HG02763 (cell line): Measurements from ENCODE around the gene PSMD4.
"Not testable (repeated sequence)": the region's sequence is repeated elsewhere in the genome, so short reads cannot be mapped to it uniquely, and the experiment has no call there.

Source experiments
- ATAC-seq: cut with Tn5 transposase; IDR thresholded peaks from one replicate; pipeline ENCODE4 v1.9.1; 2021; ENCODE audit warnings: mild to moderate bottlenecking, moderate library complexity; ENCODE audit not compliant: unreplicated experiment

Gene PSMD4

DNA sequence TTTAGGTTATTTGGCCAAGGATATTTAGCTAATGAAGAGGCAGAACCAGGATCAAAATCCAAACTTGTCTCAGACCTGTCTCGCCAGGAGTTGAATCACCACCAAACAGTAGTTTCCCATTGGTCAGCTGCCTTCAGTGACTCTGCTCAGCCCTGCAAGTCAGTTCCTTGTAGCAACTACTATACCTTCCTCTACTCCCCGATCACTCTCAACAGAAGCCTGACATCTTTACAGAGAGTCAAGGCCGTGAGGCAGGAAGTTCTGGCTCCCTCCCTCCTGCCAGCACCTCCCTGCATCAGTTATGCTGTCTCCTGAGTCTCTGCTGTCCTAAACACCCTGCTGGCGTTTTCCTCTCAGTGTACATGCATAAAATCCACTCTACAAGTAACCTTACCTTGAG is 13.2 kb downstream of the PSMD4 start:
- no peak for ATAC-seq

GRCh38 chr1:151273924-151274466 is 19.5 kb downstream of the PSMD4 start:
- no peak for ATAC-seq

- ATAC-seq = not testable (repeated sequence)
Measured at GRCh38 chr1:151275341-151275740, 20.8 kb downstream of the PSMD4 start.

DNA sequence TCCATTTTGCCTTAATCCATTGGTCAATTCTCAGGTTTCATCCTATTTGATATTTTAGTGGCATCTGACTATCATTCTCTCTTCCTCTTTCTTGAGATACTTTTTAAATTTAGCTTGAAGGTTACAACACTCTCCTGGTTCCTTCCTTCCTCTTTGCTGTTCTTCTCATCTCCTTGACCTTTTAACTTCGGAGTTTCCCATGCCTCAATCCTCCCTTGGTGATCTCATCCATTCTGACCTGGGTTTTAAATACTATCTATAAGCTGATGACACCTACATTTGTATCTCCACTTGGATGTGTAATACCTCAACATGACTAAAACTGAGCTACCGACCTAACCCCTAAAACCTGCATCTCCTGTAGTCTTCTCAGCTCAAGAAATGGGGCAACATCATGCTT is 22.7 kb downstream of the PSMD4 start:
- no peak for ATAC-seq

DNA sequence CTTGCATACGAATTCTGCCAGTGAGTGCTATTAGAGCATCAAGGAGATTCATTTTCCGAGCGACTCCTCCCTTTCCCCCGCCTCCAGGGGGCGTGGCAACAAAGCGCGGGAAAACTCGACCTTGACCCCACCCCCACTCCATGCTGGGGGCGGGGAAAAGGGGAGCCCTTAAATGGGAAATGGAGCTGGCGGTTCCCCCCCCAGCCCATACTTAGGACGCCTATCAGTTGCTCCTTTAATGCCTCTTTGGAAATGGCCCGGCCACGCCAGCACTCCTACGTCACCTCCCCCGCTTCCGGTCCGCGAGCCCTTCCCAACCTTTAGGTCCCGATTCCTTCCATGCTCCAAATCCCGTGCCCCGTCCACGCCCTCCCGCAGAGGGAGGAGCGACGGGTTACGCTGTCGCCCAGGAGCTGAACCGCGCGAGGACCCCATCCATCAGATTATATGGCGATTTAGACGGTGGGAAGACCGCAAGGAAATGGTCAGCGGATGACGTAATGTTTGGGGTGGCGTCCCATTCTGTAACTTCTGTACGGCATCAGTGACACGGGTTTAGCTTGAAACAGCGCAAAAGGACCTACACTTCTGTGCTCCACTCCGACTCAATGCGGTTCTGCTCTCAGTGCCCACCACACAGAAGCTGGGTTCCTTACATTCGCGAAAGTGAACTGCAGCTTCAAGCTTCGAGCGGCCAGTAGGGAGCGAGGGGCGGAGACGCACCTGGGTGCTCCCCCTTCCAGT is 26.9 kb downstream of the PSMD4 start:
- peak; percentile 46 for ATAC-seq

- ATAC-seq = peak; percentile 83
Measured at GRCh38 chr1:151281969-151282882, 27.7 kb downstream of the PSMD4 start, which contains the start of gene ZNF687. ZNF687 (plus strand) TSS chr1:151282299; CDS start chr1:151286292, 3,993 bp downstream.

DNA sequence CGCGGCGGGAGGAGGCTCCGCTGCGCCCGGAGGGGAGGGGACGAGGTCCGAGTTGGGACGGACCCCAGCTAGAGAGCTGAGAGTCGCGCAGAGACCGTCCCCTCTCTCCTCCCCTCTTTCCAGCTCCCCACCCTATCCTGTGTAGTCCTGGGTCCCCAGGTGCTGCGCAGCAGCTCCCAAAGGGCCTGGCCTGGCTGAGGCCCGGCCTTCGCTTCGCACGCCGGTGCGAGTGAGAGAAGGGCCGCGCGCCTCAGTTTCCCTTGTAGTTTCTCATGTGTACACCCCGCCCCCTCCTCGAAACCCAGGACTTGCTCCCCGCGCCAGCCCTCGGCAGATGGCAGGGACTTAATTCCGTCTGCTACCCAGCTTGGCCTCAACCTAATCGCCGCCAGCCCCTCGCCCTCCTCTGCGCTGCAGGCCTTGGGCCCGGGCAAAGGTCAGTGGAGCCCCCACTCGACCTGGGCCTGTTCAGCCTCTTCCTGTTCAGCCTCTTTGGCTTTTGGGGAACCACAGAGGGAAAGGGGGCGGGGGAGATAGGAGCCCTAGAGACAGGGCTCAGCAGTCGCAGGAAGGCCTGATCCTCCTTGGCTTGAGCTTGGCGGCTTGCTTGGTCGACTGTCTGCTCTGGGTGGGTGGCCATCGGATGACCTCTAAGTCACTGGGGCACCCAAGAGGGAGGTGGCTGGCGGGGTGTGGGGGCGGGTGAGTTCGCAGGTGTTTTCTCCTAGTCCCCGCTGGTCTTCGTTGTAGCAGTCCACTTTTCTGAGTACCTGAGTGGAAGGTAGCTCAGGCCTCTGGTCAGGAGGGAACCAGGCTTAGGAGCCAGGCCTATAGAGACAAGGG is 28.6 kb downstream of the PSMD4 start:
- ATAC-seq = no peak

GRCh38 chr1:151284013-151284577 is 29.6 kb downstream of the PSMD4 start:
- no peak for ATAC-seq

DNA sequence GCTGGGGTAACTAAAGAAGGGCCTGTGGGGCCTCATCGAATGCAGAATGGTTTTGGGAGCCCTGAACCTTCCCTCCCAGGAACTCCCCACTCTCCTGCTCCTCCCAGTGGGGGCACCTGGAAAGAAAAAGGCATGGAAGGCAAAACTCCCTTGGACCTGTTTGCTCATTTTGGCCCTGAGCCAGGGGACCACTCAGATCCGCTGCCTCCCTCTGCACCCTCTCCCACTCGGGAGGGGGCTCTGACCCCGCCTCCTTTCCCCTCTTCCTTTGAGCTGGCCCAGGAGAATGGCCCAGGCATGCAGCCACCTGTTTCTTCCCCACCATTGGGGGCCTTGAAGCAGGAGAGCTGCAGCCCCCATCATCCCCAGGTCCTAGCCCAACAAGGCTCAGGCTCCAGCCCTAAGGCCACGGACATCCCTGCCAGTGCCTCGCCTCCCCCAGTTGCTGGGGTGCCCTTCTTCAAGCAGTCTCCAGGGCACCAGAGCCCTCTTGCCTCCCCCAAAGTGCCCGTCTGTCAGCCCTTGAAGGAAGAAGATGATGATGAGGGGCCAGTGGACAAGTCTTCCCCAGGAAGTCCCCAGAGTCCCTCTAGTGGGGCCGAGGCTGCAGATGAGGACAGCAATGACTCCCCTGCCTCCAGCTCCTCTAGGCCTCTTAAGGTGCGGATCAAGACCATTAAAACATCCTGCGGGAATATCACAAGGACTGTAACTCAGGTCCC is 32.2 kb downstream of the PSMD4 start:
- ATAC-seq = no peak

GRCh38 chr1:151287341-151287699 is 32.8 kb downstream of the PSMD4 start:
- ATAC-seq = no peak

GRCh38 chr1:151287767-151288500 is 33.4 kb downstream of the PSMD4 start:
- ATAC-seq = no peak

GRCh38 chr1:151288502-151288901 is 34.0 kb downstream of the PSMD4 start:
- ATAC-seq = no peak

- no peak for ATAC-seq
Measured at GRCh38 chr1:151289080-151289935, 34.8 kb downstream of the PSMD4 start.

- no peak for ATAC-seq
Measured at GRCh38 chr1:151289991-151290708, 35.6 kb downstream of the PSMD4 start.

DNA sequence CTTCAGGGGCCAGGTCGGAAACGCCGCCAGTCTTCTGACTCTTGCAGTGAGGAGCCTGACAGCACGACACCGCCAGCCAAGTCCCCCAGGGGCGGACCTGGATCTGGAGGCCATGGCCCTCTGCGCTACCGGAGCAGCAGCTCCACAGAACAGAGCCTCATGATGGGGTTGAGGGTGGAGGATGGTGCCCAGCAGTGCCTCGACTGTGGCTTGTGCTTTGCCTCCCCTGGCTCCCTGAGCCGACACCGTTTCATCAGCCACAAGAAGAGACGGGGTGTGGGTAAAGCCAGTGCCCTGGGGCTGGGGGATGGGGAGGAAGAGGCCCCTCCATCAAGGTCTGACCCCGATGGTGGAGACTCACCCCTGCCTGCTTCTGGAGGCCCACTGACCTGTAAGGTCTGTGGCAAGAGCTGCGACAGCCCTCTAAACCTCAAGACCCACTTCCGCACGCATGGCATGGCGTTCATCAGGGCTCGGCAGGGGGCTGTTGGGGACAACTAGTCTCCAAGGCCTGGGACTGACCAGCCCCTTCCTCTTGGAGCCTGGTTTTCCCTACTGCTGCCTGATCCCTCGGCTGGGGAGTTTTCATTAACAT is 36.3 kb downstream of the PSMD4 start:
- ATAC-seq = no peak

DNA sequence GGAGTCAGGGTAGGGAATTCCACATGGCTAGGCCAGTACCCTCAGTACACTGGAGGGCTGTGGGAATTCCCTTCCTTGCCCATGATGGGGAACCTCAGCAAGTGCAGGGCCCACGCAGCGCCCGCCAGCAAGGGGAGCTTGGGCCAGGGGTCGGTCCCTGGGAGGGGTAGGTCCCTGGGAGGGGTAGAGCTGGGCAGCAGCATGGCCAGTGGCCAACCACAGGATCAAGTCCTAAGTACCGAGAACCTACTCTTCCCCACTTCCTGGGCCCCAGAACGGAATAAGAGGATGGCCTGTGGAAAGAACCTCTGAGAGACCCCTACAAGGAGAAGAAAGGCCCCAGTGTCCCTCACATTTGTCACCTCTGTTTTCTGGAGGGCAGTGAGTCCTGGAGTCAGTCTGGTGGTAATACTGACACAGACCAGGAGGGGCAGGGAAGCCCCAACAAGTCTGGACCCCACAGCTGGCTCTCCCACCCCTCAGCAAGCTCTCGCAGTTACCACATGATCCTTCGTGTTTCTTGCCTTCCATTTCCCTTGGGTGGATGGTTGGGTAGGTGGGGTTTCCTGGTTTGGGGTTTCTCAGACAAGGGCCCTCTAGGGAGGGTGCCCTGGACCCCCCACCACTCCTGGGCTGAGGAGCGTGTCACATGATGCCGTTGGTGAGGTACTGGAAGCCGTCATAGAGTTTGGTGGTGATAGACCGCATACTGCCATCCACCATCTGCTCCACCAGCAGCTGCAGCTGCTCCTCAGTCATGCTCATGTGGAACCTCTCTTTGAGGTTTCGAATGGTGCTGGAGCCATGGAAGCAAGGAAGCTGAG is 37.9 kb downstream of the PSMD4 start:
- ATAC-seq = no peak
